T-helper 1 cell (primary cell): ENCODE data around the gene CAPZA1.

Experiments
- DNase-seq, 5 donors: peaks; one replicate each; pipeline ENCODE4 v3.0.0-alpha.2; 2012 to 2020

Gene CAPZA1

GRCh38 chr1:112702420-112703261, 83.0 kb downstream of the CAPZA1 start:
- no peak for DNase-seq

- no peak for DNase-seq
These were observed 84.1 kb downstream of the CAPZA1 start for GRCh38 chr1:112703706-112704105.

- DNase-seq, result no peak
These were observed 84.8 kb downstream of the CAPZA1 start for GRCh38 chr1:112704391-112704933.

GRCh38 chr1:112704934-112705627, 85.4 kb downstream of the CAPZA1 start:
- DNase-seq, result peak in 3 of 5 donors; percentile 24 to 84 (median 28)

GRCh38 chr1:112706505-112707220, 87.0 kb downstream of the CAPZA1 start, which contains the start of gene RHOC:
Gene RHOC, minus strand, starts transcription at chr1:112707127. Its CDS starts 3,328 bp downstream, at chr1:112703799.
- peak in 2 of 5 donors; percentile 43 to 48 for DNase-seq

- peak; percentile 33 to 74 (median 46) for DNase-seq
These were observed 87.8 kb downstream of the CAPZA1 start for GRCh38 chr1:112707221-112708001.

- no peak for DNase-seq
These were observed 88.4 kb downstream of the CAPZA1 start for GRCh38 chr1:112708002-112708448.

GRCh38 chr1:112708489-112708888, 88.9 kb downstream of the CAPZA1 start:
- DNase-seq, result no peak

GRCh38 chr1:112710159-112710558, 90.5 kb downstream of the CAPZA1 start:
- no peak for DNase-seq

- DNase-seq, result no peak
These were observed 91.0 kb downstream of the CAPZA1 start for GRCh38 chr1:112710586-112710985.

- DNase-seq, result no peak
These were observed 91.4 kb downstream of the CAPZA1 start for GRCh38 chr1:112711041-112711440.

- no peak for DNase-seq
These were observed 92.0 kb downstream of the CAPZA1 start for GRCh38 chr1:112711670-112712069.

- DNase-seq, result no peak
These were observed 92.6 kb downstream of the CAPZA1 start for GRCh38 chr1:112712191-112712590.

- no peak for DNase-seq
These were observed 93.1 kb downstream of the CAPZA1 start for GRCh38 chr1:112712701-112713128.

- DNase-seq, result no peak
These were observed 94.1 kb downstream of the CAPZA1 start for GRCh38 chr1:112713466-112714312.

GRCh38 chr1:112714313-112715263, 95.0 kb downstream of the CAPZA1 start:
- DNase-seq, result no peak

GRCh38 chr1:112715264-112716053, 95.8 kb downstream of the CAPZA1 start, which contains the start of gene PPM1J:
Gene PPM1J, minus strand, starts transcription at chr1:112715332. Its CDS starts 31 bp downstream, at chr1:112715301.
- DNase-seq, result peak; percentile 91 to 96 (median 94)

GRCh38 chr1:112716133-112716720, 96.6 kb downstream of the CAPZA1 start:
- DNase-seq, result peak; percentile 51 to 76 (median 73)
